Measurements from ENCODE around the gene NTM. TPM values are rescaled to one million over a fixed set of nuclear protein-coding genes. Genes with fewer than 3 reads are reported as not detected.
A peak's percentile ranks its signal among the peaks of the same experiment; 100 is the strongest.

Gene NTM
- total RNA-seq, 1 experiment from 2014 or later, result 16.4 TPM

GRCh38 chr11:131951121-131951520 is 580.7 kb downstream of the NTM start (continued):
- TF ChIP-seq ARID4B (CRISPR knock-in tag; IDR thresholded peaks at IDR 0.05; ENCODE audit: borderline replicate concordance) (no peak), JAZF1 (CRISPR knock-in tag; IDR thresholded peaks at IDR 0.05) (no peak), FOXJ3 (CRISPR knock-in tag; IDR thresholded peaks at IDR 0.05; ENCODE audit: borderline replicate concordance) (no peak), ZBTB21 (CRISPR knock-in tag; IDR thresholded peaks at IDR 0.05; ENCODE audit: borderline replicate concordance) (no peak)

GRCh38 chr11:131954146-131954545 is 583.7 kb downstream of the NTM start:
- peaks cover 8% of the 10 kb centered on the region for H3K9me3 Mint-ChIP-seq
- H3K4me3 Mint-ChIP-seq, result no peak overlapping the region
- H3K27me3 Mint-ChIP-seq (ENCODE audit: low read depth), result no peaks in the 10 kb centered on the region; the same call in 1 of the 2 replicates
- H3K36me3 Mint-ChIP-seq, result peaks cover 6% of the 10 kb centered on the region
- ATAC-seq (no peak), DNase-seq (ENCODE audit: low spot score) (no peak)
- TF ChIP-seq FOXP1 (CRISPR knock-in tag; IDR thresholded peaks at IDR 0.05; ENCODE audit: borderline replicate concordance) (no peak), FOXJ3 (CRISPR knock-in tag; IDR thresholded peaks at IDR 0.05; ENCODE audit: borderline replicate concordance) (no peak), E2F4 (CRISPR knock-in tag; IDR thresholded peaks at IDR 0.05; ENCODE audit: borderline replicate concordance, low read depth) (no peak), PREB (CRISPR knock-in tag; IDR thresholded peaks at IDR 0.05; ENCODE audit: borderline replicate concordance) (no peak), ATF3 (CRISPR knock-in tag; conservative IDR thresholded peaks at IDR 0.05) (no peak), NR3C1 (CRISPR knock-in tag; conservative IDR thresholded peaks at IDR 0.05; ENCODE audit: low read depth) (no peak), SP1 (CRISPR knock-in tag; conservative IDR thresholded peaks at IDR 0.05) (no peak), ARID4B (CRISPR knock-in tag; IDR thresholded peaks at IDR 0.05; ENCODE audit: borderline replicate concordance) (no peak)
- ChIA-PET CTCF (no interaction called here), POLR2A (no interaction called here)
- H3K4me1 Mint-ChIP-seq, result peaks cover 19% of the 10 kb centered on the region
- no peak overlapping the region for H3K27ac Mint-ChIP-seq

- Mint-ChIP-seq H3K4me1 (peaks cover 19% of the 10 kb centered on the region), H3K4me3 (no peak overlapping the region), H3K9me3 (peaks cover 20% of the 10 kb centered on the region), H3K36me3 (peaks cover 8% of the 10 kb centered on the region), H3K27ac (no peak overlapping the region), H3K27me3 (ENCODE audit: low read depth) (no peaks in the 10 kb centered on the region; the same call in 1 of the 2 replicates)
- DNase-seq (ENCODE audit: low spot score) (no peak), ATAC-seq (peak; percentile 49)
- TF ChIP-seq JUN (CRISPR knock-in tag; IDR thresholded peaks at IDR 0.05), result no peak
- TF ChIP-seq GABPB1 (CRISPR knock-in tag; IDR thresholded peaks at IDR 0.05), result no peak
- TF ChIP-seq MXD4 (CRISPR knock-in tag; IDR thresholded peaks at IDR 0.05; ENCODE audit: borderline replicate concordance), result no peak
- ChIA-PET POLR2A (no interaction called here), CTCF (interaction anchor here (0.7 to 1.2 kb wide), 2 partner anchors 12 to 27 kb away, joined by 3 to 4 read pairs; no protein-coding TSS in a partner anchor)
These were observed 585.5 kb downstream of the NTM start for GRCh38 chr11:131955904-131956303.
